ENCODE measurements around the gene PRPF40B.

The PRPF40B gene

GRCh38 chr12:49661746-49662145 is 38.4 kb downstream of the PRPF40B start:
- no peak for DNase-seq

- no peak for DNase-seq
Observed at GRCh38 chr12:49662998-49663843, 39.9 kb downstream of the PRPF40B start.

DNA sequence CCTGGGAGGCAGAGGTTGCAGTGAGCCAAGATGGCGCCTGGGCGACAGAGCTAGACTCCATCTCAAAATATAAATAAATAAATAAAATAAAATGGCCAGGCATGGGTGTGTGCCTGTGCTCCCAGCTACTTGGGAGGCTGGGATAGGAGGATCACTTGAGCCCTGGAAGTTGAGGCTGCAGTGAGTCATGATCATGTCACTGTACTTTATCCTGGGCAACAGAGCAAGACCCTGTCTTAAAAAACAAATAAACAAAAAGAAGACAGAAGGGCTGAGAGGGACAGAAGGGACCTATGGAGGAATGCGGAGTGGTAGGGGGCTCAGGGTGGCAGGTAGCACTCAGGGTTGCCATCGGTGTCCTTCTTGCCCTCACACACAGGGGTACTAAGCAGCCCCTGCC is 40.8 kb downstream of the PRPF40B start:
- no peak for DNase-seq

DNA sequence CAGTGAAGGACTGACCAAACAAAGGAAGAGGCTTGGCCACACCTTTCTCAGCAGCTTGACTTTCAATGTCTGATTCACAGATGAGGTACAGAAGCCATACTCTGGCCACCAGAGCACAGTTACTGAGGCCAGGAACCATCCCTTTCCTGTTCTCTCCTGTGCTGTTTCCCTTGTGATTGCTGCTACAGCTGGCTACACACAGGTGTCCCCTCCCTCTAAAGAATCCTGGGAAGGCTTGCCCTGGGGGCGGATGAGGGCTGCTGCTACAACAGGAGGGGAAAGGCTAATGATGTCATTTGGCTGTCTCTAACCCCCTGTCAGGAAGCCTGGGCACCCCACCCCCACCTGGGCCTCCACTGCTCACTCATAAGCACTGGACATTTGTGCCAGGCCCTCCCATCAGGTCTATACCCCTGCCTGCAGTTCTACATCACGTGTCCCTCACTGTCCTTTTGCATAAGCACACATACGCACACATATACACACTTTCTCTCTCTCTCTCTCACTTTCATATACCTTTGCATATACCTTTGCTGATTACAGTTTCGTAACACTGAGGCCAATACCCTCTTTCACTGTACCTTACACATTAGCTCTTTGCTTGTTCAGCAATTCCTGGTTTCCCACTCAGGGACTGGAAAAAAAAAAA is 41.4 kb downstream of the PRPF40B start:
- DNase-seq, result no peak

GRCh38 chr12:49665384-49665783 is 42.0 kb downstream of the PRPF40B start:
- no peak for DNase-seq

- no peak for DNase-seq
Observed at GRCh38 chr12:49666176-49666575, 42.8 kb downstream of the PRPF40B start.

DNA sequence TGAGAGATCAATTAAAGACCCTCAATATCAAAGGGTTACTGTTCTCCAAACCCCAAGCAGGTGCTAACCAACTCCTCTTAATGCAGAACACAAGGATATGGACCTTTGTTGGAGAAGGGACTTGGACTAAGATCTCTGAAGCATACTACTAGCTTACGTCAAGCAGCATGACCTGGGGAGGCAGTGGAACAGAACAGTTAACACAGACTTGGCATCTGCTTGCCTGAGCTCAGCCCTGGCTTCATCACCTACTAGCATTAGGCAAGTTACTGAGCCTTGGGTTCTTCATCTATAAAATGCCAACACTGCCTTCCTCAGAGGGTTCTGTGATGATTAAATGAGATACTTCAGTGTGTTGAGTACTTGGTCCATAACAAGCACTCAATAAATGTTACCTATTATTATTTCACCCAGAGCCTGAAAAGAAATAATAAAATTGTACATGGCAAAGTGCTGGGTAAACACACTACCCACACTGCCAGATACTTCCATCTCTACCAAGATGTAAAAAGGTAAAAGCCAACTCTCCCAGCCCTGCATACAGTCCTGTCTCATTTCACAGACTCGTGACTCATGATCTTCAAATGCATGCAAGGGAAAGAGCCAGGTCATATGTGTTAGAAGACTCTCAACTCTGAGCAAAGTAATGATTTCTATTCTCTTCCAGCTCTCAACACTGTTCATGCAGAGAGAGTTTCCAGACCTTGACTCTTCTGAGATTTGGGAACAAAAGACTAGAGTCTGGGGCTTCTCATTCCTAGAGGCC is 44.1 kb downstream of the PRPF40B start:
- no peak for DNase-seq

- DNase-seq, result no peak
Observed at GRCh38 chr12:49669796-49670195, 46.4 kb downstream of the PRPF40B start.

GRCh38 chr12:49671031-49671765 is 47.8 kb downstream of the PRPF40B start:
- DNase-seq, result no peak

GRCh38 chr12:49672301-49673217 is 49.2 kb downstream of the PRPF40B start:
- DNase-seq, result no peak

DNA sequence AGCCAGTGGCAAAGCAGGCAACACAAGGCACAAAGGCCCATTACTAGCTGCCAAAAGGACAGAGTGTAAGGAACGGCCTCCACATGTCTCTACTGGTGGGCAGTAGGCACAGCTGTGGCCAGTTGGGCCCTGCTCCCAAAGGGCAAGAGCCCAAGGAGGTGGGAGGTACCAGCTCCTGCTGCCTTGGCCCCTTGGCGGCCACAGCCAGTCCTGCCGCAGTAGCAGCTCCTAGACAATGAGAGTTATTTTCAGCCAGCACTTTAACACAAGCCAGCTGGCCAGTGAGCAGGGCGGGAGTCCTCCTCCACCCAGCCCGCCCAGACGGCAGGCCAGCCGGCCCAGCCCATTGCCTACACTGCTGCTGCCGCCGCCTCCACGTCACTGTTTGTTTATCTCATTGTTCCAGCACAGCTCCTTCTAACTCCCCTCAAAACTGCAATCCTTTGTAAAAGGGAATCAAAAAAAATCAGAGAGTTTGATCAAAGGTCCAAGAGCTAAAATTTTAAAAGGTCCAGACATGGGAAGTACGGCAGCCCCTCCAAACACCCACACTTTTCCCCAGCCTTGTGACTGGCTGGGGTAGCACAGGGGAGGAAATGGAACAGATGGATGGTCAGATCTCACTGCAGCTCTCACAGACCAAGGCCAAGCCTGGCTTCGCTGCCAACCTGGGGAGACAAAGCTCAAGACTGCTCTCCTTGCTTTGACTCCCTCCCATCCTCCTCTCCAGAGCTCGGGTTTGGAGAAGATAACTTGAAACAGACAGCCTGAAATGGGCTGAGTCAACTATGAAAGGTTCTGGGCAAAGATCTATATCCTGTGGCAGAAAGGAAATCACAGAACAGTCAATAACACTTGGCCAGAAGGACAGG is 50.3 kb downstream of the PRPF40B start:
- peak; percentile 69 for DNase-seq

- no peak for DNase-seq
Observed at GRCh38 chr12:49674318-49674981, 51.1 kb downstream of the PRPF40B start.

- DNase-seq, result no peak
Observed at GRCh38 chr12:49675137-49675536, 51.8 kb downstream of the PRPF40B start.

DNA sequence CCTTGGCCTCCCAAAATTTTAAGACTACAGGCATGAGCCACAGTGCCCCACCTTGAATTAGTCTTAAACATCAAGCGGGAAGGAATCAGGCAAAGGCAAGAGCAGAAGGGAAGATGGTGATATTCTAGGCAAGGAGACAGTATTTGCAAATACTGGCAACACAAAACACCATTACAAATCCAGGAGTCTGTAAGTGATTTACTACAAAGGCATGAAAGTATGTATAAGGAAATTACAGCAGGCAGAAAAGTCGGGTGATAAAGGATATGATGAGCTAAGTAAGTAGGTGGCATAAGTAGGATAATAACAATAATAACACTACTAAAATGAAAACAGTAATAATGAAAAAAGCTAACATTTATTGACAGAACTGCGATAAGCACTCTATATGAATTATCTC is 55.4 kb downstream of the PRPF40B start:
- no peak for DNase-seq

- DNase-seq, result no peak
Observed at GRCh38 chr12:49680075-49680474, 56.7 kb downstream of the PRPF40B start.

DNA sequence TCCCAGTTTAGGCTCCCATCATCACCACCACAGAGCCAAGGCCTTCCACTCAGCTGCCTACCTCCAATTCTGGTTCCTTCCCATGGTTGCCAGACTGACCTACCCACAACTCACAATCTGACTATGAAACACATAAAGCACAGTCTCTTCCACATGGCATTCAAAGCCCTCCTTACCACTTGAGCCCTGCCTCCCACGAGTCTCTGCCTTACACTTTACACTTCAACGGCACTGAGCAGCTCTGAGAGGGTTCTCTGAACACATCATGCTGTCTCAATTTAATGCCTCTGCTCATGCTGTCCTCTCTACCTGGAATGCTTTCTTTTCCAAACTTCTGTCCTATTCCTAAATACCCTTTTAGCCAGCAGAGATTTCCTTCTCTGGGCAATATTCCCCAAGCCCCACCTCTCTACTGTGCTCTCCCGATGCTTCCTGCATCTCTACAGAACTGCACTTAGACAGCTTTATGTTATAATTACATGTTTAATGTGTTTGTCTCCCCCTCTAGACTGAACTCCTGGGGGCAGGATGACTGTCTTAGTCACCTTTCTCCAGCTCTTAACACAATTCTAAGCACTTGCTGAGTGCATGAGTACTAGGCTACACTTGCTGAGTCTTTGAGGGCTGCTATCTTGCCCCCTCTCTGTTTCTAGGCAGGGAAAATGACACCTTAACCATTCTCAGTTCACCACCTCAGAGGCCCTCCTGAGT is 60.4 kb downstream of the PRPF40B start:
- peak; percentile 55 for DNase-seq

DNA sequence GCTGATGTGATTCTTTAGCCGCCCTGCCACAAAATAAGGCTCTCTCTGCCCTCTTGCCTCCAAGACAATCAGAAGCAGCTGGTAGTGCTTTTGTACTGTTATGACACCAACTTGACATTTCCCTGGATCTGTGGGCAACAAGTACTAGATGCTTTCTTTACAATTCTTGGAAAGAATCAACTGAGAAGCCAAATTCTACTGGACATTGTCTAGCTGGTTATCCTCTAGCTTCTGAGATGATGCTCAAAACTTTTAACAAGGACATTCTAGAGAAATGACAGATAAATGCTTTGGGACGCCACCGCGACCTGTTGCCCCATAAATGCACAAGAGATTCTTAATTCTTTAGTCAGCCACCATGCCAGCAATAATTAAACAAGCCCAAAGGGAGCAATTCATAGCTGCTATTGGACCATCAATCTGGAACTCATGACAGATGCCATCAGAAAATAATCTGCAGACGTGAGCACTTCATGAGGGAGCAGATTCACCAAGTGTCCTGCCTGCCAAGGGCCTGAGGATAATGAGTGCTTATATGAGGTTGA is 61.0 kb downstream of the PRPF40B start:
- no peak for DNase-seq

- no peak for DNase-seq
Observed at GRCh38 chr12:49687941-49688340, 64.6 kb downstream of the PRPF40B start.

GRCh38 chr12:49689237-49689636 is 65.9 kb downstream of the PRPF40B start:
- DNase-seq, result no peak

All from NCI-H1417 treated with DMSO at 0.1 percent for 48 hours (cell line).